ENCODE results near the gene ARIH1. TPM values are rescaled to one million over a fixed set of nuclear protein-coding genes. Genes with fewer than 3 reads are reported as not detected.
"Not testable (repeated sequence)": the region's sequence is repeated elsewhere in the genome, so short reads cannot be mapped to it uniquely, and the experiment has no call there.

The ARIH1 gene
- total RNA-seq, 1 experiment from 2014 or later = 192 TPM

DNA sequence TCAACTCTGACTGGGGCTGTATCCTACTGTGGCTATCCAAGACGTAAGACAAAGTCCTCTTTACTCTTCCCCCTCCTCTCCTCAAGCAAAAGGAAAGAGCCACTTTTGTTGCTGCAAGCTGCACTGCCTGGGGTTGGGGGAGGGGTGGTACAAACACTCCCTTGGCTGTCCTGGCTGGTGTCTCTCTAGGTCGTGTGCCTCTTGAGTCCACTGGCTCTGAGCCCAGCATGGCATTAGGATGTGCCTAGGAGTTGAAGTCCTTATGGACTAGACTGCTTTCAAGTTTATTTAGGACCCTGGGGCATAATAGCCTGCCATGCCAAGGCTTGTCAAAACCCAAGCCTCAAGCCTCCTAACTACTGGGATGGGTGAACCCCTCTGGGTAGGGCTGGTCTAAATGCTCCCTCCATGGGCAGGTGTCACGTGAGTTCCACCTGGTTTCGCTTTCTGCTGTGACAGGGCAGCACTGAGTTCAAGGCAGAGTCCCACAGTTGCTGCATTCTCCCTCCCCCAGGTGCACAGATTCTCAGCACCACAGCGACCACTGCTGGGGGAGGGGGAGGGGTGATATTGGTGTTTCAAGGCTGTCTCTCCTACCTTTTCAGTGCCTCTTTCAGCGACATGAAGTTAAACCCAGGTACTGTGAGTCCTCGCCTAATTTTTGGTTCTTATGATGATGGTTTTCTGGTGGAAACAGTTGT lies 141.6 kb downstream of the ARIH1 start:
- in situ Hi-C loops (cut with HindIII; ENCODE audit: low pct_unique_long_range_greater_than_20kb, low sequenced_read_pairs); ATAC-seq; intact Hi-C loops (cut with micrococcal nuclease; ENCODE audit: unreplicated experiment); H3K27me3 ChIP-seq (ENCODE audit: control insufficient read depth, insufficient read depth, low read length); DNase-seq (ENCODE audit: low read depth, low spot score); H3K36me3 ChIP-seq (ENCODE audit: control insufficient read depth, insufficient read depth, low read length); H3K4me1 ChIP-seq (ENCODE audit: control insufficient read depth, insufficient read depth, low read length); H3K9me3 ChIP-seq (ENCODE audit: control insufficient read depth, insufficient read depth, low read depth, low read length); H3K4me3 ChIP-seq (ENCODE audit: low read depth in 2 of 2, low read length in 2 of 2); CTCF ChIA-PET; H3K27ac ChIP-seq (ENCODE audit: low read length); BruUV-seq (replicated peaks); POLR2A ChIA-PET: not testable (repeated sequence)

DNA sequence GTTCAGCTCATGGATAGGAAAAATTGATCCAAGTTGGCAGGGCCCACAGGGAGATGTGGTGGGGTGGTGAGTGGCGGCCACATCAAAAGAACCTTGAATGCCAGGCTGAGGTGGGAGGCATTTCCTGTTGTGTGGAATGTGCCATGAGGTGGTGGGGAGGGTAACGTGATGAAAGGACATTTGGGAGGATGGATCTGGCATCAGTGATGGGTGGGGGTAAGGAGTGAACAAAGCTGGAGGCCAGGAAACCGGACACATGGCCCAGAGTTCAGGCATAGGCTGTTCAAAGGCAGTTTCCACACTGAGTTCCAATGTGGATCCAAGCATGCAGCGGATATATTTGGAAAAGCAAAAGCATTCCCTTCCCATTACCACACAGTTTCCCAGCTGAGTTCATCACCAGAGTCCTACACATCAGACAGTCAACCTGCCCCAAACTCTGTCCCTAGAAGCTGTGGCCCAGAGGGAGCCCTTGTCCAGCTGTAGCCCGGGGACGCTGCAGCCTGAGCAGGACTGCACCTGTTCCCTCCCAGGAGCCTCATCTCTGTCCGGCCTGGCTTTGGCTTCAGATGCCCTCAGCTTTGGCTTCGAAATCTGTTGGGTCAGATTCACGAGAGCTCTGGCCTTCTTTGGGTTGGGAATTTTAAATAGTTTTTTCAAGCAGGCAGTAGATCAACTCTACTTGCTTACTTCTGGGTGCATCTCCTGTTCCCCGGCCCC lies 142.5 kb downstream of the ARIH1 start:
- intact Hi-C loops (cut with micrococcal nuclease; ENCODE audit: unreplicated experiment) (no loop called here), in situ Hi-C loops (cut with HindIII; ENCODE audit: low pct_unique_long_range_greater_than_20kb, low sequenced_read_pairs) (no loop called here)
- Histone ChIP-seq H3K4me3 (ENCODE audit: low read depth in 2 of 2, low read length in 2 of 2) (no peak overlapping the region), H3K4me1 (ENCODE audit: control insufficient read depth, insufficient read depth, low read length) (no peaks in the 10 kb centered on the region), H3K27me3 (ENCODE audit: control insufficient read depth, insufficient read depth, low read length) (no peaks in the 10 kb centered on the region), H3K9me3 (ENCODE audit: control insufficient read depth, insufficient read depth, low read depth, low read length) (no peaks in the 10 kb centered on the region), H3K27ac (ENCODE audit: low read length) (no peak overlapping the region), H3K36me3 (ENCODE audit: control insufficient read depth, insufficient read depth, low read length) (no peaks in the 10 kb centered on the region)
- TF ChIP-seq SIN3A (IDR thresholded peaks at IDR 0.05; ENCODE audit: borderline replicate concordance, insufficient read depth, low read depth, low read length) (no peak), CTCF (IDR thresholded peaks at IDR 0.05) (no peak), POLR2AphosphoS5 (IDR thresholded peaks at IDR 0.05; ENCODE audit: low read depth, low read length) (no peak), TCF7L2 (IDR thresholded peaks at IDR 0.05; ENCODE audit: low read depth, low read length) (no peak)
- TF ChIP-seq, protein P1, sequence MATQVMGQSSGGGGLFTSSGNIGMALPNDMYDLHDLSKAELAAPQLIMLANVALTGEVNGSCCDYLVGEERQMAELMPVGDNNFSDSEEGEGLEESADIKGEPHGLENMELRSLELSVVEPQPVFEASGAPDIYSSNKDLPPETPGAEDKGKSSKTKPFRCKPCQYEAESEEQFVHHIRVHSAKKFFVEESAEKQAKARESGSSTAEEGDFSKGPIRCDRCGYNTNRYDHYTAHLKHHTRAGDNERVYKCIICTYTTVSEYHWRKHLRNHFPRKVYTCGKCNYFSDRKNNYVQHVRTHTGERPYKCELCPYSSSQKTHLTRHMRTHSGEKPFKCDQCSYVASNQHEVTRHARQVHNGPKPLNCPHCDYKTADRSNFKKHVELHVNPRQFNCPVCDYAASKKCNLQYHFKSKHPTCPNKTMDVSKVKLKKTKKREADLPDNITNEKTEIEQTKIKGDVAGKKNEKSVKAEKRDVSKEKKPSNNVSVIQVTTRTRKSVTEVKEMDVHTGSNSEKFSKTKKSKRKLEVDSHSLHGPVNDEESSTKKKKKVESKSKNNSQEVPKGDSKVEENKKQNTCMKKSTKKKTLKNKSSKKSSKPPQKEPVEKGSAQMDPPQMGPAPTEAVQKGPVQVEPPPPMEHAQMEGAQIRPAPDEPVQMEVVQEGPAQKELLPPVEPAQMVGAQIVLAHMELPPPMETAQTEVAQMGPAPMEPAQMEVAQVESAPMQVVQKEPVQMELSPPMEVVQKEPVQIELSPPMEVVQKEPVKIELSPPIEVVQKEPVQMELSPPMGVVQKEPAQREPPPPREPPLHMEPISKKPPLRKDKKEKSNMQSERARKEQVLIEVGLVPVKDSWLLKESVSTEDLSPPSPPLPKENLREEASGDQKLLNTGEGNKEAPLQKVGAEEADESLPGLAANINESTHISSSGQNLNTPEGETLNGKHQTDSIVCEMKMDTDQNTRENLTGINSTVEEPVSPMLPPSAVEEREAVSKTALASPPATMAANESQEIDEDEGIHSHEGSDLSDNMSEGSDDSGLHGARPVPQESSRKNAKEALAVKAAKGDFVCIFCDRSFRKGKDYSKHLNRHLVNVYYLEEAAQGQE (IDR thresholded peaks at IDR 0.05; ENCODE audit: insufficient read depth in 1 of 2, low read depth in 2 of 2, low read length in 1 of 2) = no peak
- ChIA-PET POLR2A (interaction anchor here (0.6 kb wide), 1 partner anchor 35 kb away, joined by 3 read pairs; no protein-coding TSS in a partner anchor), CTCF (interaction anchor here (0.7 kb wide), 1 partner anchor 46 kb away, joined by 3 read pairs; no protein-coding TSS in a partner anchor)
- ATAC-seq = no peak
- no peak for DNase-seq (ENCODE audit: low read depth, low spot score)
- BruUV-seq (replicated peaks) = no TSS peak

- ATAC-seq; H3K36me3 ChIP-seq (ENCODE audit: control insufficient read depth, insufficient read depth, low read length); DNase-seq (ENCODE audit: low read depth, low spot score); H3K4me1 ChIP-seq (ENCODE audit: control insufficient read depth, insufficient read depth, low read length); POLR2A ChIA-PET; CTCF ChIA-PET; H3K9me3 ChIP-seq (ENCODE audit: control insufficient read depth, insufficient read depth, low read depth, low read length); H3K27me3 ChIP-seq (ENCODE audit: control insufficient read depth, insufficient read depth, low read length); BruUV-seq (replicated peaks); H3K4me3 ChIP-seq (ENCODE audit: low read depth in 2 of 2, low read length in 2 of 2); in situ Hi-C loops (cut with HindIII; ENCODE audit: low pct_unique_long_range_greater_than_20kb, low sequenced_read_pairs); intact Hi-C loops (cut with micrococcal nuclease; ENCODE audit: unreplicated experiment); H3K27ac ChIP-seq (ENCODE audit: low read length): not testable (repeated sequence)
Measured at GRCh38 chr15:72623854-72624253, 149.7 kb downstream of the ARIH1 start.

DNA sequence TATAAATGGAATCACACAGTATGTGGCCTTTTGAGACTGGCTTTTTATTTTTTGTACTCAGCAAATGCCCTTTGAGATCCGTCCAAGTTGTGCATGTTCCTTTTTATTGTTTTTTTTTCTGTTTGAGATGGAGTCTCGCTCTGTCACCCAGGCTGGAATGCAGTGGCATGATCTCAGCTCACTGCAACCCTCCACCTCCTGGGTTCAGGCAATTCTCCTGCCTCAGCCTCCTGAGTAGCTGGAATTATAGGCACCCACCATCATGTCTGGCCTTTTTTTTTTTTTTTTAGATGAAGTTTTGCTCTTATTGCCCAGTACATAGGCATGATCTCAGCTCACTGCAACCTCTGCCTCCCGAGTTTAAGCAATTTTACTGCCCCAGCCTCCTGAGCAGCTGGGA lies 152.0 kb downstream of the ARIH1 start:
- CTCF ChIA-PET; in situ Hi-C loops (cut with HindIII; ENCODE audit: low pct_unique_long_range_greater_than_20kb, low sequenced_read_pairs): not testable (repeated sequence)

More for the DNA sequence above, 152.0 kb downstream of the ARIH1 start:
- POLR2A ChIA-PET = interaction anchor here (0.6 kb wide), 1 partner anchor 153 kb away, joined by 5 read pairs; no protein-coding TSS in a partner anchor
- ATAC-seq; BruUV-seq (replicated peaks); H3K4me3 ChIP-seq (ENCODE audit: low read depth in 2 of 2, low read length in 2 of 2); H3K4me1 ChIP-seq (ENCODE audit: control insufficient read depth, insufficient read depth, low read length); H3K36me3 ChIP-seq (ENCODE audit: control insufficient read depth, insufficient read depth, low read length); H3K27me3 ChIP-seq (ENCODE audit: control insufficient read depth, insufficient read depth, low read length); intact Hi-C loops (cut with micrococcal nuclease; ENCODE audit: unreplicated experiment); DNase-seq (ENCODE audit: low read depth, low spot score); H3K9me3 ChIP-seq (ENCODE audit: control insufficient read depth, insufficient read depth, low read depth, low read length); H3K27ac ChIP-seq (ENCODE audit: low read length): not testable (repeated sequence)

Data from Panc1 (cell line).